GM12878 (cell line): Measurements from ENCODE around the gene NLGN1. TPM values are rescaled to one million over a fixed set of nuclear protein-coding genes. Genes with fewer than 3 reads are reported as not detected.

Experiments used
- ATAC-seq: fragments of 200-7000 bp; cut with Tn5 transposase; 3 replicates; pipeline ENCODE4 v1.9.1; 2020; ENCODE audit warnings: mild to moderate bottlenecking, moderate library complexity
- BruUV-seq: library from RNA; stranded (reverse); fragments of 400-500 nt; replicated peaks from 2 replicates; lab custom pipeline; 2021; lab: Mats Ljungman, UMichigan
- CTCF ChIA-PET: fragments of 300-600 bp; sonication (Branson Sonifier 250); formaldehyde crosslinking; extraction: SDS; loops from one replicate; lab custom pipeline; 2021; ENCODE audit warnings: inconsistent platforms; lab: Yijun Ruan, JAX
- POLR2A ChIA-PET: fragments of 350-600 bp; formaldehyde crosslinking; extraction: SDS; loops from one replicate; lab custom pipeline; 2021; ENCODE audit warnings: inconsistent platforms; lab: Charles Lee
- RAD21 ChIA-PET: fragments of 300-600 bp; sonication (Branson Sonifier 250); formaldehyde crosslinking; loops from one replicate; lab custom pipeline; 2023; ENCODE audit warnings: antibody characterized with exemption; ENCODE audit not compliant: unreplicated experiment; lab: Charles Lee
- SMC1A ChIA-PET: fragments of 300-600 bp; sonication (Branson Sonifier 250); formaldehyde crosslinking; loops from one replicate; lab custom pipeline; 2023; ENCODE audit not compliant: unreplicated experiment, uncharacterized antibody; lab: Charles Lee
- DNase-seq: peaks from one replicate; pipeline ENCODE4 v3.0.0-alpha.2; 2011; ENCODE audit warnings: low read depth, low spot score
- FAIRE-seq: peaks from 3 replicates; lab custom pipeline; 2011; peaks lifted over from hg19 to GRCh38; lab: Jason Lieb, UNC
- H2AFZ ChIP-seq: 2 replicates; pipeline ENCODE4 v1.6.0; 2011; ENCODE audit warnings: low read depth, low read length, control low read depth; ENCODE audit not compliant: control insufficient read depth
- H3K27ac ChIP-seq: 2 replicates; pipeline ENCODE4 v1.5.1; 2011; ENCODE audit warnings: control low read depth; ENCODE audit not compliant: control insufficient read depth, insufficient read depth
- H3K27me3 ChIP-seq, 2 experiments: replicated peaks in 1 of 2; 2 replicates each; pipeline versions ENCODE4 v1.6.0 to v1.6.1; 2011; ENCODE audit warnings: low read length in 1 of 2; ENCODE audit not compliant: control insufficient read depth in 2 of 2, insufficient read depth in 2 of 2
- H3K36me3 ChIP-seq, 2 experiments: 2 replicates each; pipeline ENCODE4 v1.5.1; 2011; ENCODE audit warnings: low read length in 1 of 2; ENCODE audit not compliant: control insufficient read depth in 2 of 2, insufficient read depth in 2 of 2
- H3K4me1 ChIP-seq: 2 replicates; pipeline ENCODE4 v1.6.1; 2011; ENCODE audit warnings: mild to moderate bottlenecking, low read length, moderate library complexity, mixed read lengths; ENCODE audit not compliant: control insufficient read depth, insufficient read depth
- H3K4me2 ChIP-seq: 2 replicates; pipeline ENCODE4 v1.6.0; 2011; ENCODE audit warnings: control low read depth; ENCODE audit not compliant: control insufficient read depth, insufficient read depth
- H3K4me3 ChIP-seq: fragments of 200-600 bp; sonication (generic); 2 replicates; pipeline ENCODE4 v1.5.1; 2016
- H3K79me2 ChIP-seq: 2 replicates; pipeline ENCODE4 v1.6.0; 2011; ENCODE audit warnings: low read length; ENCODE audit not compliant: control insufficient read depth, insufficient read depth
- H3K9ac ChIP-seq: 2 replicates; pipeline ENCODE4 v1.8.0; 2011; ENCODE audit warnings: low read length, control low read depth, mixed read lengths; ENCODE audit not compliant: control insufficient read depth, insufficient read depth
- H3K9me3 ChIP-seq: replicated peaks from 3 replicates; pipeline ENCODE4 v1.5.1; 2011; ENCODE audit warnings: mild to moderate bottlenecking, low read length; ENCODE audit not compliant: control insufficient read depth, insufficient read depth
- H4K20me1 ChIP-seq: 2 replicates; pipeline ENCODE4 v1.6.0; 2011; ENCODE audit not compliant: control insufficient read depth, insufficient read depth
- FOXM1 ChIP-seq: IDR thresholded peaks from 2 replicates; pipeline ENCODE4 v1.6.1; 2012; ENCODE audit warnings: low read depth, mild to moderate bottlenecking, inconsistent platforms, low read length, moderate library complexity
- POLR2AphosphoS5 ChIP-seq: IDR thresholded peaks from 2 replicates; pipeline ENCODE4 v1.6.1; 2011; ENCODE audit warnings: mild to moderate bottlenecking, low read length, inconsistent platforms
- RFX5 ChIP-seq: IDR thresholded peaks from 2 replicates; pipeline ENCODE4 v1.6.1; 2011; ENCODE audit warnings: low read depth, low read length, improper control_type of control experiment
- SMAD1 ChIP-seq: fragments of 450-650 bp; IDR thresholded peaks from 2 replicates; pipeline ENCODE4 v1.6.1; 2018; ENCODE audit warnings: mild to moderate bottlenecking, low read depth; ENCODE audit not compliant: partially characterized antibody
- STAT3 ChIP-seq: IDR thresholded peaks from 2 replicates; pipeline ENCODE4 v1.6.1; 2011; ENCODE audit warnings: low read depth, low read length, improper control_type of control experiment
- WGBS: methylation state at CpG from one replicate; pipeline ENCODE4 v1.1.6; 2016; ENCODE audit warnings: low lambda C conversion rate; ENCODE audit not compliant: insufficient replicate concordance, insufficient coverage; ENCODE audit errors: missing lambda C conversion rate; 5-methylcytosine and 5-hydroxymethylcytosine counted together
- in situ Hi-C: fragments of 300-500 bp; cut with MboI; formaldehyde crosslinking; loops from 9 replicates; pipeline ENCODE4 v1.14.3; 2018; ENCODE audit warnings: mixed read lengths
- intact Hi-C: fragments of 100-400 bp; cut with micrococcal nuclease; formaldehyde crosslinking; loops from one replicate; pipeline ENCODE4 v1.14.2; 2022; ENCODE audit not compliant: unreplicated experiment
- polyA plus RNA-seq, 11 experiments: library from polyadenylated mRNA; depleted of rRNA in 4 of 11; unstranded in 6 of 11; stranded (reverse) in 5 of 11; fragments of >200 nt; fragmentation: Nextera tagmentation in 4 of 11; fragmentation: Illumina TruSeq in 1 of 11; extraction: Ambion mirVana in 4 of 11; extraction: Trizol in 1 of 11; gene quantifications; 1 replicate in 1 of 11; 2 replicates in 10 of 11; pipeline versions ENCODE4 v1.2.1 to v1.2.3, GENCODE V29; 2011 to 2016; ENCODE audit warnings: inconsistent platforms in 2 of 11, missing spikeins in 2 of 11, low read depth in 1 of 11
- total RNA-seq, 4 experiments: library from RNA; depleted of rRNA in 3 of 4; stranded (reverse); fragments of >200 nt in 3 of 4; fragmentation: Illumina TruSeq in 1 of 4; extraction: Trizol in 1 of 4; gene quantifications; 2 replicates each; pipeline versions ENCODE4 v1.2.1 to v1.2.3, GENCODE V29; 2013 to 2021
- TF ChIP-seq, protein P1 (sequence below): IDR thresholded peaks from 2 replicates; pipeline ENCODE4 v1.6.1; 2012; ENCODE audit warnings: improper control_type of control experiment, low read depth, low read length; ENCODE audit not compliant: insufficient replicate concordance
- TF ChIP-seq, protein P2 (sequence below): IDR thresholded peaks from 2 replicates; pipeline ENCODE4 v1.6.1; 2012; ENCODE audit warnings: low read length, inconsistent platforms
- TF ChIP-seq, protein P3 (sequence below): fragments of 450-650 bp; IDR thresholded peaks from 2 replicates; pipeline ENCODE4 v1.6.1; 2016; ENCODE audit warnings: mild to moderate bottlenecking, moderate library complexity, borderline replicate concordance
- TF ChIP-seq, protein P4 (sequence below): fragments of 450-650 bp; IDR thresholded peaks from 2 replicates; pipeline ENCODE4 v1.6.1; 2018; ENCODE audit warnings: borderline replicate concordance, mild to moderate bottlenecking; ENCODE audit not compliant: partially characterized antibody

Gene NLGN1
- total and polyA plus RNA-seq, 10 of the 15 experiments (the other 5 are each of a cell fraction or from before 2014, with no cell fraction given) = not detected

DNA sequence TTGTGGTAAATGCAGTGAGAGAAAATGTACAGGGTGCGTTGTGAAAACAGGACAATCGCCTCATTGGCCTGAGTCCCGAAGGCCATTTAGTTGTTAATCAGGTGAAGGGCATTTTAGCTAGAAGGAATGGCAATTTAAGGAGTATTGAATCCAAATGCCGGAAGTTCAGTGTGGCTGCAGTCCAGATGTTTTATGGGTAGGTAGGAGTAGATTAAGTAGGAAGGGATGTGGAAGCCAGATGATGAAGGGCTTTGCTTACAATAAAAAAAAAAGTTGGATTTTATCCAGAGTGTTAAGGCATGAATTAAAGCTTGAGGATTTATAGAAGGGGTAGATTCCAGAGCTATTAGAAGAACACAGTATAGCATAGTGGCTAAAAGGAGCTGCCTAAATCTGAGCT, 572.7 kb downstream of the NLGN1 start (continued):
- TF ChIP-seq, protein P1, sequence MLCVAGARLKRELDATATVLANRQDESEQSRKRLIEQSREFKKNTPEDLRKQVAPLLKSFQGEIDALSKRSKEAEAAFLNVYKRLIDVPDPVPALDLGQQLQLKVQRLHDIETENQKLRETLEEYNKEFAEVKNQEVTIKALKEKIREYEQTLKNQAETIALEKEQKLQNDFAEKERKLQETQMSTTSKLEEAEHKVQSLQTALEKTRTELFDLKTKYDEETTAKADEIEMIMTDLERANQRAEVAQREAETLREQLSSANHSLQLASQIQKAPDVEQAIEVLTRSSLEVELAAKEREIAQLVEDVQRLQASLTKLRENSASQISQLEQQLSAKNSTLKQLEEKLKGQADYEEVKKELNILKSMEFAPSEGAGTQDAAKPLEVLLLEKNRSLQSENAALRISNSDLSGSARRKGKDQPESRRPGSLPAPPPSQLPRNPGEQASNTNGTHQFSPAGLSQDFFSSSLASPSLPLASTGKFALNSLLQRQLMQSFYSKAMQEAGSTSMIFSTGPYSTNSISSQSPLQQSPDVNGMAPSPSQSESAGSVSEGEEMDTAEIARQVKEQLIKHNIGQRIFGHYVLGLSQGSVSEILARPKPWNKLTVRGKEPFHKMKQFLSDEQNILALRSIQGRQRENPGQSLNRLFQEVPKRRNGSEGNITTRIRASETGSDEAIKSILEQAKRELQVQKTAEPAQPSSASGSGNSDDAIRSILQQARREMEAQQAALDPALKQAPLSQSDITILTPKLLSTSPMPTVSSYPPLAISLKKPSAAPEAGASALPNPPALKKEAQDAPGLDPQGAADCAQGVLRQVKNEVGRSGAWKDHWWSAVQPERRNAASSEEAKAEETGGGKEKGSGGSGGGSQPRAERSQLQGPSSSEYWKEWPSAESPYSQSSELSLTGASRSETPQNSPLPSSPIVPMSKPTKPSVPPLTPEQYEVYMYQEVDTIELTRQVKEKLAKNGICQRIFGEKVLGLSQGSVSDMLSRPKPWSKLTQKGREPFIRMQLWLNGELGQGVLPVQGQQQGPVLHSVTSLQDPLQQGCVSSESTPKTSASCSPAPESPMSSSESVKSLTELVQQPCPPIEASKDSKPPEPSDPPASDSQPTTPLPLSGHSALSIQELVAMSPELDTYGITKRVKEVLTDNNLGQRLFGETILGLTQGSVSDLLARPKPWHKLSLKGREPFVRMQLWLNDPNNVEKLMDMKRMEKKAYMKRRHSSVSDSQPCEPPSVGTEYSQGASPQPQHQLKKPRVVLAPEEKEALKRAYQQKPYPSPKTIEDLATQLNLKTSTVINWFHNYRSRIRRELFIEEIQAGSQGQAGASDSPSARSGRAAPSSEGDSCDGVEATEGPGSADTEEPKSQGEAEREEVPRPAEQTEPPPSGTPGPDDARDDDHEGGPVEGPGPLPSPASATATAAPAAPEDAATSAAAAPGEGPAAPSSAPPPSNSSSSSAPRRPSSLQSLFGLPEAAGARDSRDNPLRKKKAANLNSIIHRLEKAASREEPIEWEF = no peak
- no peak for TF ChIP-seq RFX5

DNA sequence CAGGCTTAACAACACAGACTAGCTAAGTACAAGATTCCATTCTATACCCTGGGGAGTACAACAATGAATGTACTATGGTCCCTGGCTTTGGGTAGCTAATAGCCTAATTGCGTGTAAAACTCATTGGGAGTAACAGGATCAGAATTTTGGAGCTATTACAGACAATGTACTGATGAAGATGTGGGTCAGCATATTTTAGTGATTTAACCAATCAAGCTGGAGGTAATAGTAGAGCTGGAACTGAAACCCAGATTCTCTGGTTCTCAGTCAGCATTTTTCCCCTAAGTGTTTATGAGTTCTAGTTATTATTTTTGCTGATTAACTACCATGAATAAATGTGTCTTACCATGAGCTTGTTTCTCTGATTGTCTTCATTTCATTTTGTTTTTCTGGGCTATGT, 578.7 kb downstream of the NLGN1 start:
- Histone ChIP-seq H3K4me2 (no peak overlapping the region), H3K4me3 (no peak overlapping the region), H3K27ac (no peak overlapping the region), H2AFZ (no peak overlapping the region), H3K9me3 (no peaks in the 10 kb centered on the region), H3K9ac (no peak overlapping the region), H3K4me1 (no peaks in the 10 kb centered on the region), H4K20me1 (no peaks in the 10 kb centered on the region), H3K79me2 (no peaks in the 10 kb centered on the region), H3K27me3 (no peaks in the 10 kb centered on the region), H3K36me3 (no peaks in the 10 kb centered on the region)
- WGBS = 36% methylated on average over 1 of the region's 1 CpG
- in situ Hi-C loops (no loop called here), intact Hi-C loops (no loop called here)
- no TSS peak for BruUV-seq
- ChIA-PET SMC1A (interaction anchor here (0.7 kb wide), 1 partner anchor 9 kb away, joined by 4 read pairs; no protein-coding TSS in a partner anchor), RAD21 (no interaction called here), CTCF (no interaction called here), POLR2A (no interaction called here)
- FAIRE-seq (no peak), ATAC-seq (peak; percentile 54), DNase-seq (no peak)
- TF ChIP-seq, protein P2, sequence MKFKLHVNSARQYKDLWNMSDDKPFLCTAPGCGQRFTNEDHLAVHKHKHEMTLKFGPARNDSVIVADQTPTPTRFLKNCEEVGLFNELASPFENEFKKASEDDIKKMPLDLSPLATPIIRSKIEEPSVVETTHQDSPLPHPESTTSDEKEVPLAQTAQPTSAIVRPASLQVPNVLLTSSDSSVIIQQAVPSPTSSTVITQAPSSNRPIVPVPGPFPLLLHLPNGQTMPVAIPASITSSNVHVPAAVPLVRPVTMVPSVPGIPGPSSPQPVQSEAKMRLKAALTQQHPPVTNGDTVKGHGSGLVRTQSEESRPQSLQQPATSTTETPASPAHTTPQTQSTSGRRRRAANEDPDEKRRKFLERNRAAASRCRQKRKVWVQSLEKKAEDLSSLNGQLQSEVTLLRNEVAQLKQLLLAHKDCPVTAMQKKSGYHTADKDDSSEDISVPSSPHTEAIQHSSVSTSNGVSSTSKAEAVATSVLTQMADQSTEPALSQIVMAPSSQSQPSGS = no peak
- no peak for TF ChIP-seq SMAD1
- TF ChIP-seq, protein P3, sequence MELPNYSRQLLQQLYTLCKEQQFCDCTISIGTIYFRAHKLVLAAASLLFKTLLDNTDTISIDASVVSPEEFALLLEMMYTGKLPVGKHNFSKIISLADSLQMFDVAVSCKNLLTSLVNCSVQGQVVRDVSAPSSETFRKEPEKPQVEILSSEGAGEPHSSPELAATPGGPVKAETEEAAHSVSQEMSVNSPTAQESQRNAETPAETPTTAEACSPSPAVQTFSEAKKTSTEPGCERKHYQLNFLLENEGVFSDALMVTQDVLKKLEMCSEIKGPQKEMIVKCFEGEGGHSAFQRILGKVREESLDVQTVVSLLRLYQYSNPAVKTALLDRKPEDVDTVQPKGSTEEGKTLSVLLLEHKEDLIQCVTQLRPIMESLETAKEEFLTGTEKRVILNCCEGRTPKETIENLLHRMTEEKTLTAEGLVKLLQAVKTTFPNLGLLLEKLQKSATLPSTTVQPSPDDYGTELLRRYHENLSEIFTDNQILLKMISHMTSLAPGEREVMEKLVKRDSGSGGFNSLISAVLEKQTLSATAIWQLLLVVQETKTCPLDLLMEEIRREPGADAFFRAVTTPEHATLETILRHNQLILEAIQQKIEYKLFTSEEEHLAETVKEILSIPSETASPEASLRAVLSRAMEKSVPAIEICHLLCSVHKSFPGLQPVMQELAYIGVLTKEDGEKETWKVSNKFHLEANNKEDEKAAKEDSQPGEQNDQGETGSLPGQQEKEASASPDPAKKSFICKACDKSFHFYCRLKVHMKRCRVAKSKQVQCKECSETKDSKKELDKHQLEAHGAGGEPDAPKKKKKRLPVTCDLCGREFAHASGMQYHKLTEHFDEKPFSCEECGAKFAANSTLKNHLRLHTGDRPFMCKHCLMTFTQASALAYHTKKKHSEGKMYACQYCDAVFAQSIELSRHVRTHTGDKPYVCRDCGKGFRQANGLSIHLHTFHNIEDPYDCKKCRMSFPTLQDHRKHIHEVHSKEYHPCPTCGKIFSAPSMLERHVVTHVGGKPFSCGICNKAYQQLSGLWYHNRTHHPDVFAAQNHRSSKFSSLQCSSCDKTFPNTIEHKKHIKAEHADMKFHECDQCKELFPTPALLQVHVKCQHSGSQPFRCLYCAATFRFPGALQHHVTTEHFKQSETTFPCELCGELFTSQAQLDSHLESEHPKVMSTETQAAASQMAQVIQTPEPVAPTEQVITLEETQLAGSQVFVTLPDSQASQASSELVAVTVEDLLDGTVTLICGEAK = no peak
- no peak for TF ChIP-seq STAT3
- no peak for TF ChIP-seq POLR2AphosphoS5
- TF ChIP-seq, protein P4, sequence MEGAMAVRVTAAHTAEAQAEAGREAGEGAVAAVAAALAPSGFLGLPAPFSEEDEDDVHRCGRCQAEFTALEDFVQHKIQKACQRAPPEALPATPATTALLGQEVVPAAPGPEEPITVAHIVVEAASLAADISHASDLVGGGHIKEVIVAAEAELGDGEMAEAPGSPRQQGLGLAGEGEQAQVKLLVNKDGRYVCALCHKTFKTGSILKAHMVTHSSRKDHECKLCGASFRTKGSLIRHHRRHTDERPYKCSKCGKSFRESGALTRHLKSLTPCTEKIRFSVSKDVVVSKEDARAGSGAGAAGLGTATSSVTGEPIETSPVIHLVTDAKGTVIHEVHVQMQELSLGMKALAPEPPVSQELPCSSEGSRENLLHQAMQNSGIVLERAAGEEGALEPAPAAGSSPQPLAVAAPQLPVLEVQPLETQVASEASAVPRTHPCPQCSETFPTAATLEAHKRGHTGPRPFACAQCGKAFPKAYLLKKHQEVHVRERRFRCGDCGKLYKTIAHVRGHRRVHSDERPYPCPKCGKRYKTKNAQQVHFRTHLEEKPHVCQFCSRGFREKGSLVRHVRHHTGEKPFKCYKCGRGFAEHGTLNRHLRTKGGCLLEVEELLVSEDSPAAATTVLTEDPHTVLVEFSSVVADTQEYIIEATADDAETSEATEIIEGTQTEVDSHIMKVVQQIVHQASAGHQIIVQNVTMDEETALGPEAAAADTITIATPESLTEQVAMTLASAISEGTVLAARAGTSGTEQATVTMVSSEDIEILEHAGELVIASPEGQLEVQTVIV = no peak
- no peak for TF ChIP-seq FOXM1
